ENCODE measurements around the gene UBE2J2. TPM values are rescaled to one million over a fixed set of nuclear protein-coding genes. Genes with fewer than 3 reads are reported as not detected.

The UBE2J2 gene
- total RNA-seq, 1 donor from 2014 or later: 71.9 TPM

- no peak for TF ChIP-seq CTCF (IDR thresholded peaks at IDR 0.05; ENCODE audit: unreplicated experiment)
- no peak overlapping the region for H3K27ac Mint-ChIP-seq (ENCODE audit: unreplicated experiment)
- no peak for DNase-seq (ENCODE audit: low spot score)
- H3K9me3 Mint-ChIP-seq (ENCODE audit: unreplicated experiment): no peaks in the 10 kb centered on the region
- H3K4me3 Mint-ChIP-seq (ENCODE audit: unreplicated experiment): no peak overlapping the region
- peaks cover 4% of the 10 kb centered on the region for H3K27me3 Mint-ChIP-seq (ENCODE audit: unreplicated experiment)
- no peaks in the 10 kb centered on the region for H3K36me3 Mint-ChIP-seq (ENCODE audit: low read depth, unreplicated experiment)
- H3K4me1 Mint-ChIP-seq (ENCODE audit: unreplicated experiment): no peaks in the 10 kb centered on the region
These were observed 18.8 kb upstream of the UBE2J2 start for GRCh38 chr1:1292442-1292779.

- peak; percentile 75 for DNase-seq (ENCODE audit: low spot score)
- no peak overlapping the region for H3K27ac Mint-ChIP-seq (ENCODE audit: unreplicated experiment)
- H3K27me3 Mint-ChIP-seq (ENCODE audit: unreplicated experiment): peaks cover 4% of the 10 kb centered on the region
These were observed 18.1 kb upstream of the UBE2J2 start for GRCh38 chr1:1291548-1292441.

GRCh38 chr1:1291023-1291528 is 17.4 kb upstream of the UBE2J2 start:
- no peak for TF ChIP-seq CTCF (IDR thresholded peaks at IDR 0.05; ENCODE audit: unreplicated experiment)
- Mint-ChIP-seq H3K4me3 (ENCODE audit: unreplicated experiment) (no peak overlapping the region), H3K9me3 (ENCODE audit: unreplicated experiment) (no peaks in the 10 kb centered on the region), H3K4me1 (ENCODE audit: unreplicated experiment) (no peaks in the 10 kb centered on the region), H3K27ac (ENCODE audit: unreplicated experiment) (no peak overlapping the region), H3K27me3 (ENCODE audit: unreplicated experiment) (peaks cover 4% of the 10 kb centered on the region), H3K36me3 (ENCODE audit: low read depth, unreplicated experiment) (no peaks in the 10 kb centered on the region)
- no peak for DNase-seq (ENCODE audit: low spot score)

More at GRCh38 chr1:1291548-1292441, 18.1 kb upstream of the UBE2J2 start:
- no peaks in the 10 kb centered on the region for H3K4me1 Mint-ChIP-seq (ENCODE audit: unreplicated experiment)
- TF ChIP-seq CTCF (IDR thresholded peaks at IDR 0.05; ENCODE audit: unreplicated experiment): peak; percentile 66
- no peak overlapping the region for H3K4me3 Mint-ChIP-seq (ENCODE audit: unreplicated experiment)
- no peaks in the 10 kb centered on the region for H3K36me3 Mint-ChIP-seq (ENCODE audit: low read depth, unreplicated experiment)
- no peaks in the 10 kb centered on the region for H3K9me3 Mint-ChIP-seq (ENCODE audit: unreplicated experiment)

GRCh38 chr1:1290238-1290731 is 16.6 kb upstream of the UBE2J2 start:
- H3K27ac Mint-ChIP-seq (ENCODE audit: unreplicated experiment): no peak overlapping the region
- H3K9me3 Mint-ChIP-seq (ENCODE audit: unreplicated experiment): no peaks in the 10 kb centered on the region
- peak; percentile 50 for TF ChIP-seq CTCF (IDR thresholded peaks at IDR 0.05; ENCODE audit: unreplicated experiment)
- H3K27me3 Mint-ChIP-seq (ENCODE audit: unreplicated experiment): peaks cover 4% of the 10 kb centered on the region
- H3K36me3 Mint-ChIP-seq (ENCODE audit: low read depth, unreplicated experiment): no peaks in the 10 kb centered on the region
- H3K4me1 Mint-ChIP-seq (ENCODE audit: unreplicated experiment): no peaks in the 10 kb centered on the region
- H3K4me3 Mint-ChIP-seq (ENCODE audit: unreplicated experiment): no peak overlapping the region
- peak; percentile 87 for DNase-seq (ENCODE audit: low spot score)

All from endothelial cell (in vitro differentiated cells).